NOMO-1 (cell line): ENCODE results near the gene ZBTB22.

ENCODE experiments used
- DNase-seq, 2 experiments: peaks; one replicate each; lab custom pipeline; 2025; ENCODE audit not compliant: unreplicated experiment in 2 of 2; lab: John Stamatoyannopoulos, UW

Gene ZBTB22

DNA sequence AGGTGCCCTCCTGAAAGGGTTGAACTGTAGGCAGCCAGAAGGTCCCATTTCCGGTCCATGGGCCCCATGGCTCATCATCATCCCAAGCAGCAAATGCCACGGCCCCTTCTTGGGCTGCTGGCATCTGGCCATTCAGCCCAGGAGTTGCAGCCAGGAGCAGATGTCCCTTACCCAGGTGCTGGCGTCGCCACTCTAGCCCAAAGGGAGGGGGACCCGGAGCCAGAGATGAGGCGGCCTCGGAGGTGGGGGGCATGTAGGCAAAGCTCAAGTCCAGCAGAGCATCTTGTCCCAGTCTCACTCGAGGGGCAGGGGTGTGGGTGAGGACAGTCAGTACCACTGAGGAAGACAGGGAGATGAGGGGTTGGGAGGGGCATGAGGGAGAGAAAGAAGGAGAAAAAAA, 12.5 kb downstream of the ZBTB22 start:
- no peak for DNase-seq

DNA sequence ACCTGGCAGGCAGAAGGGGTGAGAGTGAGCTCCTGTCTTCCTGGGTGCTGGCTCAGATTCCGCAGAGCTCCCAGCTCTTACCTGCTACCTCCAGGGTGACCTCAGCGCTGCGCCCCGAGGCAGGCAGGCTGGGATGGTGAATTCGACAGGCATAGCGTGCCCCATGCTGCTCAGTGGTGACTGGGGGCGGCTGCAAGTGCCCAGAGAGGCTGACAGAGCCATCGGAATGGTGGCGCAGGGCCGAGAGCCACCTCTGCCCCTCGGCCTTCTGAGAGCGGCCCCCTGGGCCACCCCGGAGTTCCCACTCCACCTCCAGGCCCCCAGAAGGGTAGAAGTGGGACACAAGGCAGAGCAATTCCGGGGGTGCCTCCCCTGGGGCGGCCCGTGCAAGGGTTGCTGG, 13.3 kb downstream of the ZBTB22 start:
- DNase-seq: no peak

DNA sequence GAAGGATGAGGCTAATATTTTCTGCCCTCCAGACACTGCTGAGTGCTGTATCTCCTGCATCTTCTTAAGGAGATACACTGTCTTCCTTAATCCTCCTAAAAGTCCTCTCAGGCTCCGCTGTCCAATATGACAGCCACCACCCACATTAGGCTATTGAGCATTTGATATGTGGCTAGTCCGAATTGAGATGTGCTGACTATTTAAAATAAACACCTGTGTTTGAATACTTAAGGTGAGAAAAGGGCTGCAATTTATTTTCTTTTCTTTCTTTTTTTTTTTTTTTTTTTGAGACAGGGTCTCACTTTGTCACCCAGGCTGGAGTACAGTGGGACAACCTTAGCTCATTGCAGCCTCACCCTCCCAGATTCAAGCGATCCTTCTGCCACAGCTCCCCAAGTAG, 15.7 kb downstream of the ZBTB22 start:
- DNase-seq: no peak

DNA sequence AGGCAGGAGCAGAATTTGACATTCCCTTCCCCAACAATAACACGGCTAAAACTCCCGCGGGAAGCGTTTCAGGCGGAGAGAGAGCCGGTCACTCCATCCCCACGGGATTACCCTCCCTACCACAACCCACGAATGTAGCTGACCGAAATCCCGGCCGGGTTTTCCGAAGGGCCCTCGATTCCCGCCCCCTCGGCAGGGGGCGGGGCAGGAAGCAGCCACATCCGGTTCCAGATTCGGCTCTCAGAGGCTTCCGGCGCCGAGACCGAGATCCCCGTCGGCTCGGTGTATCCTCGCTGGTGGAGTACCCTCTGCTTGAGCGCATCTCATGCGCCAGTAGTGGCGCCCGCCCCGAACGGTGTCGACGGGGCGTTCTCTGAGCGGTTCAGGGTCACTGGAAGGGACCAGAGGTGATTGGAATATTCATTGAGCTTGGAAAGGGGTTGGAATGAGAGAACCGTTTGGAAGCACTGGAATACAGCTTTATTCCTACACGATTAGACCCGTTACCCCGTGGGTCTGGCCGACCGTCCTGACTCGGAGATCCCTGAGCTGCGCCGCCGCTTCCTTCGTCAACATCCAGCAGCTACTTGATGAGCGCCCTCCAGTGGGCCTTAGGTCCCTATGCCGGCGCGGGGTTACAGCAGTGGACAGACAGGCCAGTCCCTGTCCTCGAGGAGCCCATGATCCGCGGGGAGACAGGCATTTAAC, 18.2 kb downstream of the ZBTB22 start:
- peak; percentile 87 to 92 for DNase-seq

DNA sequence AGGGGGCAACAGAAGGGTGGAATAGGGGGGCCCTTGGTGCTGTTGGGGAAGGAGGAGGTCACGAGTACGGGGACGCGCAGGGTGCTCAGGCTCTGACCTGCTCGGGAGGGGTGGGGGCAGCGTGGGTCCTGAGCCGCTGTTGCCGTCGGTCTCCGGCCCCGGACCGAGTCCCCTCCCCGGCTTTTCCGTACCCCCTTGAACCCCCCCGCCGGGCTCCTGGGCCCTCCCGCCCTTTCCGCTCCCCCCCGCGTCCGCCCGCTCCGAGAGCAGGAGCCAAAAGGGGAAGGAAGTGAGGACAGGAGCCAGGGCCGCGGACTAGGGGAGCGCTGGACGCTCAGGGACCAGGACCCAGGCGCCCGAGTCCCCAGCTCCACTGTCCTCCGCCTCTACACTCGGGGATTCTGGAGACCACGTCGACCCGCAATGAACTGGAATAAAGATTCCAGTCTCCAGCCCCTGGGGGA, 18.7 kb downstream of the ZBTB22 start, which contains the start of gene RGL2:
Gene RGL2 (minus strand): TSS at position 170 of the 464 bp plus-strand sequence. CDS start 332 bp downstream, outside the sequence.
- DNase-seq: peak; percentile 53 to 81

DNA sequence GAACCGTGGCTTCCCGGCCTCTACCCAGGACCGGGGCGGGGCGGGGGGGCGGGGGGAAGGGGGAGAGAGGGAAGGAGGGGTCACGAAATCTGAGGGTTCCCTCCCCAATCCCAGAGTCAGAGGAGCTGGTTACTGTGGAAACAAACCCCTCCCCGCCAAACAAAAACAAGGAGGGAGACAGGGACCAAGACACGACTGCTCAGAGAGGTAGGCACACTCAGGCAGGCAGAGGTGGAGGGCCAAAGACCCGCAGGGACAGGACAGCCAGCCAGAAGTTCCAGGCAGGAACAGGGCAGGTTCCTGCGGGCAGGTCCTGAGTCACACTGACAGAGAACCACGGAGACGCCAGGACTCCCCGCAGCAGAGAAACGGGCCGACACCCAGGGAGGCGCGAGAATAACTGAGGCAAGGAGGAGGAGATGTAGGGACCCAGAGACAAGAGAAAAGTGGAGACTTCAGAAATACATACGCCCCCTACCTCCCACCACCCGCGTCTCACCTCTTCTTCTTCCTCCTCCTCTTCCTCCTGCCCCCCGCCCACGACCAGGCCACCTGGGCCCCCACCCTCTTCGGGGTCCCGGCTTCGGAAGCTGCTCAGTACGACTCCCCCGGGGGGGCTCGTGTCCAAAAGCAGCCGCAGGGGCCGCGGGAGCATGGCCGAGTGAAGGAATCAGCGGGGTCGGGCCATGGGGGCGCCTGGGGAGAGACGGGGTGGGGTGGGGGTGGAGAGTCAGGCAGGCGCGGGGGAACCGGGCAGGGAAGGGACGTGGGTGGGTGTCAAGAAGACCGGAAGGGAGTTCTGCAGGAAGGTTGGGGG, 19.4 kb downstream of the ZBTB22 start:
- DNase-seq: peak; percentile 43 to 63

DNA sequence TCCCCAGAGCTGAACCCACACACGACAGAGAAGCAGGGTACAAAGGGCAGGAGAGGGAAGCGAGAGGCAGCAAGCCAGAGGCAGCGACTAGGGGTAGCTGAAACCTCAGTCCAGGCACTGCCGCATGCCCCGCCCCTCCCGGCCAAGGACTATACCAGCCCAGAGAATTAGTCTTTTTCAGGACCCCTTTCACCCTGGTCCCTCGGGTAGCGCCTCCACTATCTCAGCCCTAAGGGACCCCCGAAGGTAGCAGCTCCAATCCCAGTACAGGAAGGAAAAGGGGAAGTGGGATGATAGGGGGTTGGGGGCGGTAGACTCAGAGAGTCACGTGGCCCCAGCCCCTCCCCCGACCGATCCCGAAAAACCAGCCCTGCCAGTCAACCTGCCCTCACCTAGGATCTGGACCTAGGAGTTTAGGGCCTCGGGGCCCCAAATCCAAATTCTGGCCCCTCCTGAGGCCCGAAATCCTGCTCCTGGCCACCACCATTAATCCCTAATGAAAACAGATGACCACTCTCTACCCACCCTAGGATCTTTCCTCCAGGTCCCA, 20.1 kb downstream of the ZBTB22 start:
- DNase-seq: peak; percentile 36 to 57

DNA sequence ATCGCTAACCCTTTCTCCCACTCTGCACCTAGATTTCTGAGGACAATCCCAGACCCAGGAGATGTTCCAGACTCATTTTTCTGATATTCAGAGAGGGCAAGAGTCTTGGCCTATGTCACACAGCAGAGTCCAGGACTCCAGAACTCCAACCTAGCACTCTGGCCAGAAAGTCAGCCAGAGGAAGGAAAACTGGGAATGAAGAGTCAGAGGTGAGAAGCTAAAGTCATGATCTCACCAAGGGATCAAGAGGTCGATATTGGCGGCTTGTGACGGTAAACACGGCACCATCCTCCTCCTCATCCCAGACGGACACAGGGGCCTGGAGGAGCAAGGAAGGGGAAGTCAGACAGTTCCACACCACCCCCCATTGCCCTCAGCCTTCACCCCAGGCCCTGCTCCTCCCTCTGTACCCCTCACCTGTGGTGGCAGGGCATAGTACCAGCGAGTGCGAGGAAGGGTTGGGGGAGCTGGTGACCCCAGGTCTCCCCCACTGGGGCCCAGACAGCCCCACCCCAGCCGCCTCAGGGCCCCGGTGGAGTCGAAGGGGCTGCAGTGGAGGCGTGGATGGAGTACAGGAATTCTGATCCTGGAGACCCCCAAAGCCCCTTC, 20.6 kb downstream of the ZBTB22 start:
- DNase-seq: no peak

DNA sequence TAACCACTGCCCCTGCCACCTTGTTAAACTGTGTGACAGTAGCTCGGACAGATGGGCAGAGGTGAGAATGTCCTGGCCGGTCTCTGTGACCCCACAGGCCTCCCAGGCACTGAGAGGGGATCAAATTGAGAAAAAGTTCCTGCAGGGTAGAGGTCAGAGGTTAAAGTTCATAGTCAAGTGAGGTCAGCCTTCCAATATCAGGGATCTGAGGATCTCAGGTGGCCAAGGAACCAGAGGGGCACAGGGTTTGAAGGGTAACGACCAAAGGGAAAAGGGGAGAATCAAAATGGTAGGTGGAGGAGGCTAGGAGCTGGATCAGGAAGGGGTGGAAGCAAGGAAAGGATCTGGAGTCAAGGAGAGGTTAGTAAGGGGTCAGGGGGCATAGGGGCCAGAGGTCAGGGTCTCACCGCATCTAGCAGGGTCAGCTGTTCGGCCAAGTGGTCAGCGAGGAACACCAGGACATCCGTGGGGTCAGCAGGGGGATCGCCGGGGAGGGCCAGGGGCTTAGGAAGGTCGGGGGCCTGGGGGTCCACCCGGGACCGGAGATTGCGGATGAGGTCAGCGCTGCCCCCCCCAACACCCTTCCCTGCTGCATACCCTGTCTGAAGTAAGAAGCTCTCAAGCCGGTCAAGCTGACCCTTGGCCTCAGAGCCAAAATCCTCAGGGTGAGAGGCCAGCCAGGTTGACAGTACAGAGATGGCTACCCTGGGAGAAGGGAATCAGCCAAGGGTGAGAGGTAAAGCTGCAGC, 21.7 kb downstream of the ZBTB22 start:
- DNase-seq: no peak

DNA sequence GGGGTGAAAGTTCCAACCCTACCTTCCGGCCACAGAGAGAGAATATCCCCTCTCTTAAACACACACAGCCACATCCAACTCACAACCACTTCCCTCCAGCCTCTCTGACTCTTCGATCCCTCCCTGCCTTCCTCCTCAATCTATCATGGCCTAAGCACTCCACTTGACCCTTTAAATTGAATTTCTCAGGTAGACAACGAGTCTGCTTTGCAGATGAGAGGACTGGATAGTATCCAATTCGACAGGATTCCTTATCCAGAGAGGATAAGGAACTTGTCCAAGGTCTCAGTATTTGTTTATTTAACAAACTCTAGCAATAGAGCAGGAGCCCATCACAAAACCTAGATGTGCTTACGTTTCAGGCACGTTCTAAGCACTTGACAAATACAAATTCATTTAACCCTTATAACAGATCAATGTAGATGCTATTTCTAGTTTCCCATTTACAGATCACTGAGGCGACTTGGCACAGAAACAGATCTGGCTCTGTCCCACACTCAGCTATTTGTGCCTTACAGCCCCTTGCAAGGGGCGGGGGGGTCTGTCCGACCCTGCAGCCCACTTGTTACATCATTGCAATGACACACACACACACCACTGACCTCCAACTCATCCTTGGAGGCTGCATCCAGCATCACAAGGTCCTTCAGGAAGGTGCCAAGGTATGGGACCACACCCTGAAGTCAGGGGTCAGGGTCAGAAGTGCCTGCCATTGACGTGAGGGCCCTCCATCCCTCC, 23.3 kb downstream of the ZBTB22 start:
- no peak for DNase-seq

DNA sequence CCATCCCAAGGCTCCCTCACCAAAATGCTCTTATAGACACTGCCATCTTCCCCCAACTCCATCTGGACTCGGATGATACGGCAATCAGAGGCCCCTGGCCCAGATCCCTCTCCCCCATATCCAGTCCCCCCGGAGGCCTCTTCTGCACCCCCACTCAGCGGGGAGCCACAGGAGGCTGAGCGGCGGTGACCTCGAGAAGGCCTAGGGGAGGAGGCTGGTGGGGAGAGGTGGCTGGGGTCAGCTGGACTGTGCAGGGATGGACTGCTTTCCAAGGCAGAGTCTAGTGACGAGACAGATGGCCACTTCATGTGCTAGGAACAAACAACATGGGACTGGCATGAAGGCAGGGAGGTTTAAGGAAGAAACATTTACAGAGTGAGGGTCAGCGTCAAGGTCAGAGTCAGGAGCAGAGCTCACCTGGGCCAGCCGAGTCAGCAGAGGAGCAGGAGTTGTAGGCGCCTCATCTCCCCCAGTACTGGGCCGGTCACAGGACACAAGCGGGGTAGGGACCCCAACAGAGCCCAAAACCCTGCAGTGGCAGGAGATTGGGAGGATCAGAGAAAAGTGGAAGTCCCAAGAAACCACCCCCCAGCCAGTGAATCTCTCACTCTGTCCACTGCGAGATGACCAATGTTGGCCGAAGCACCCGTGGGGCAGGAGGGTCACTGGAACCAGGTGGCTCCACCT, 24.4 kb downstream of the ZBTB22 start:
- DNase-seq: no peak

DNA sequence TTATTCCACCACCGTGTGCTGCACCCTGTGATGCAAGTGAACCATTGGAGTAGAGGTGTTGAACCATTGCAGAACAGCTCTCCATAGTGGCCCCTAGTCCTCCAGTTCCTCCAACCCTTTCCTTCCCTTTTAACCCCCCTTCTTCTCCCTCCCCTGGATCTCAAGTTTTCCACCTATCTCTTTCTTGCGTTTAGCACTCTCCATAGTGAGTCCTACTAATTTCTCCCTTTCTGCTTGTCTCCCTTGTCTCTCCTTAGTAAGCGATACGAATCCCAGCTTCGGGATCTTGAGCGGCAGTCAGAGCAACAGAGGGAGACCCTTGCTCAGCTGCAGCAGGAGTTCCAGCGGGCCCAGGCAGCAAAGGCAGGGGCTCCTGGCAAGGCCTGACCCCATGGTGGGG, 27.1 kb downstream of the ZBTB22 start:
- DNase-seq: no peak

DNA sequence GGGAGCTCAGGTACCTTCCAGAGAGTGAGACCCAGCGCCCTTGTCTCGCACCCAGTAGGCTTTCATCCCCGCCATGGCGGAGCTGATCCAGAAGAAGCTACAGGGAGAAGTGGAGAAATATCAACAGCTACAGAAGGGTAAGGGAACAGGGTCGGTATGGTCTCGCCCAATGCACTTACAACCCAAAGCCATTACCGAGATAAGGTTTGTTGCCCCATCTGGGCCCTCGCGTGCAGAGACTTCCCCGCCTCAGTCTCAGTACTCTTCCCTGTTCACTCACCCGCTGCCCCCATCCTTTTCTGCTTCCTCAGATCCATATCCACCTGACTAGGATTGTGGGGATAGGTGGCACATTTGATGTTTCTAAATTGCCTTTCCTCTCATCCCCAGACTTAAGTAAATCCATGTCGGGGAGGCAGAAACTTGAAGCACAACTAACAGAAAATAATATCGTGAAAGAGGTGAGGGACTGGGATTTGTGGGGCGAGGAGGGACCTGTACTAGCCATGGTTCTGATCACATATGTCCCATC, 27.7 kb downstream of the ZBTB22 start:
- DNase-seq: peak in 1 of 2 experiments; percentile 24

DNA sequence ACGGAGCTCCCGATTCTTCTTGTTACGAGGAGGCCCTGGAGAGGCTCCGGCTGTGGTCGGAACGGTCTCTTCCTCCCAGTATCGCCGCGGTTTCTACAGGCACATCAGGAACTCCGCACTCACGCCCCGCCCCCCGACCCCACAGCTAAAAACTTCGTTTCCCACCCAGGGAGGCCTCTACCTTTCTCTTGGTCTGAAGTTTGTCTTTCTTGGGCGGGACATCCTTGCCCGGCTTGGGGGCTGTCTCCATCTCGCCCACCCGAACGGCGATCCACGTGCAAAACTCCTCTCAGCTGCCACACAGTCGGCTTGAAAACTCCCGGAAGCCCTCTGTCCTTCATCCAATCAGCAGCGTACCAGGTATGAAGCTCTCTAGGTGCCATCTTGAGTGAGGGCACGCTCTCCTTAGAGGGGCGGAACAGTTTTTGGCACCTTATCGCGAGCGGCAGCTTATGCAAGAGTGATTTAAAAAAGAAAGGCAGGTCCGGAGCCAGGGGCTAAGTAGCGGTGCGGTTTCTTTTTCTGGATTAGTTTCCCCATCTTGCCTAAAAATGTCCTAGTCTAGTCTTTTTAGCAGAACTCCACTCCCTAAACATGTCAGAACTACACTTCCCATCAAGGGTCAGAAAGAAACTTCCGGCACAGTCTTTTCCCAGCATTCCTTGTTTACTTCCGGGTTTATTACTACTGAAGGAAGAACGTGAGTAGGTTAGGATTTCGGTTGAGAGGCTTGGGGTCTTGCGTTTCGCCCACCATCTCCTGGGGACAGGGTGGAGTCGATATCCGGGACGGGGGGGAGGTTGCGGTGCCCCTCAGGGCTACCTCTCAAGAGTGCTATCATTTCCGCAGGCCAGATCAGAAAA, 28.4 kb downstream of the ZBTB22 start, which contains the start of the genes PFDN6 and WDR46:
Gene PFDN6 (plus strand): TSS at position 681 of the 863 bp plus-strand sequence. CDS start 256 bp downstream, outside the sequence.
Gene WDR46 (minus strand): TSS at position 319 of the 863 bp plus-strand sequence. CDS start 69 bp downstream, at position 250.
- DNase-seq: peak; percentile 89 to 95

DNA sequence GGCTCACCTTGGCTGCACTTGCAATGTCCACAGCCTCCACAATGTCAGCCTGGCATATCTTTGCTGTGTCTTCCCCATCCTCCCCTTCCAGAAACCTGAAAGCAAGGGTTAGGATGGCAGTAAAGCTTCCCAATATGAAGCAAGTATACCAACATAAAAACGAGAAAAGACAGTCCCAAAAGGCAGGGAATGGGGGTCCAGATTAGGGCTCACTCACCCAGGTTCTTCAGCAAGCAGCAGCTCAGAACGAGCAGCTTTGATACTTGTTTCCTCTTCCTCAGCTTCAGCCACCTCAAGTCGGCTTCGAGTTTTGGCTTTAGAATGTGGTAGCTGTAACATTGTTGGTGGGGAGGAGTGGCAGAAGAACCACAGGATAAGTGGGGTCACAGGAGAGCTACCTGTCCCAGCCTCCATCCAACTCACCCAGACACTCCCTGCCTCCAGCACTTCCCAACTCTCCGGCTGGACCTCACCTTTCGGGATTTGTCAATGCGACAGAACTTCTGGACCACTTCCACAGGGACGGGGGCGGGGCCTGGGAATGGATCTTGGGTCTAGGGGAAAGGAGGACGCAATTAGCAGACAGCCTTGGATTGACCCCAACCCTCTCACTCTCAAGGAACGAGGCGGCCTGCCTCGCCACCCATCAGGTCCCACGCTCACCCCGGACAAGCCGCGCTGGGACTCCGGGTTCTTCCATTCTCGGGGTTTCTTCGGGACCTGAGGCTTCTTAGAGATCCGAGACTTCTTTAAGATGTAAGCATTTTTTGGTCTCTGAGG, 29.2 kb downstream of the ZBTB22 start:
- DNase-seq: no peak

DNA sequence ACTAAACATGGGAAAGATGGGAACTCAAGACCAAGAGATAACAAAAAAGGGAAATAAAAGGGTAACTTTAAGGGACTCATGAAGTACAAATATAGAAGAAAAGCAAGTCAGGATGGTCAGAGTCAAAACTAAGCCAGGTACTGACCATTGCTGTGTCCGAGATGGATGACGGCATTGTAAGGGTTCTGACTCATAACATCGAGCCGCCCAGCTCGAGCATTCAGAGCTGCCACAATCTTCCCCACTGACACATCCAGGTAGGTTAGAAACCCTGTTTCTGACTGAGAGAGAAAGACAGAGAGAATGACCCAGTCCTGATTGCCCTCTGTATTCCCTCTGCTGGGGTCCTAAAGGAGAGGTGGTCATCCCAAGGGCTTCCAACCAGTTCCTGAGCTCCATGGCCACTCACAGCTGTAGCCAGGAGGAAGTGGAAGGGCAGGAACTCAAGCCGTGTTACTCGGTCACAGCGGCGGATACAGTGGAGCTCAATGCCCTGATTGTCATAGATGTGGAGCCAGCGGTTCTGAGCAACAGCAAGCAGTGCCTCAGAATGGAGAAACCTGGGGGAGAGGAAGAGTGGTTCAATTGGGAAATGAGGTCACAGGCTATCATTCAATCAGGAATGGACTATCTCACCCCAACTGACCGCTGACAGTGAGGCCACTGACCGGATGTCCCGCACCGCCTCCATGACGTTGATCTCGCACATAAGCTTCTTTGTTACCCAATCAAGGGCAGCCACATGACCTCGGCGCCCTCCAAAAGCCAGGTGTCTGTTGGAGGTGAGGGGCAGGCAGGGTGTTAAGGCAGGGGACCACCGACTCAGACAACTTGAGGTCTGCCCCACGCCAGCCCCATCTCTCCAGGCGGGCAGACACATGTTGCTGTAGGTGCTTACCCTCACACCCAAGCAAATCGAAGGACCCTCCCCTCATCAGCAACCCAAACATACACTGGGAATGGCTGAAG, 30.3 kb downstream of the ZBTB22 start:
- no peak for DNase-seq
